ENCODE data around the gene SNX30. TPM values are rescaled to one million over a fixed set of nuclear protein-coding genes. Genes with fewer than 3 reads are reported as not detected.

The SNX30 gene
- total and polyA plus RNA-seq, 4 donors, result 18.1 to 31.8 (median 22.1) TPM

DNA sequence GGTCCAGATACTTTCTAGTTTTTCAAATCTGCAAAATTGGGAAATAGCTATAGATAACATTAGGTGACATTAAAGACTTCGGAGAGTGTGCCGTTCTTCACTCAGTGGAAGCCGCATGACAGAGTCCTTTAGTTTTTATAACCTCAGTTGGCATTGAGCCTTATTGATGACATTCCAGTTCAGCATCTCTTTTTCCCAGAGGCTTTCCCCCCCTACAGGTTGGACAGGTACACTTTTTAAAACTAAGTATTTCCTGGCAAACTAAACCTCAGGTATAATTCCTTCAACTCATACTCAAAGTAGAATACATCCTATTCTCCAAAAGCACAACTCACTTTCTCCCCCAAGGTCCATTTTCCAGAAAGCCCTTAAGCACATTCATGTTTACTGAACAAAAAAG lies 81.4 kb downstream of the SNX30 start:
- 88% methylated on average over 3 of the region's 3 CpGs for WGBS (ENCODE audit: insufficient coverage)
- H3K4me3 ChIP-seq (ENCODE audit: low read depth, low read length), result no peak overlapping the region
- no peak for DNase-seq (ENCODE audit: low read depth in 4 of 6, low spot score in 6 of 6)
- H3K36me3 ChIP-seq (ENCODE audit: control insufficient read depth, insufficient read depth, low read length), result no peaks in the 10 kb centered on the region
- H3K4me1 ChIP-seq (ENCODE audit: control insufficient read depth, insufficient read depth, low read length), result no peaks in the 10 kb centered on the region
- no peaks in the 10 kb centered on the region for H3K9me3 ChIP-seq (ENCODE audit: control insufficient read depth, insufficient read depth, low read length)
- H3K27me3 ChIP-seq (ENCODE audit: control insufficient read depth, insufficient read depth, low read length), result no peaks in the 10 kb centered on the region
- H3K27ac ChIP-seq (ENCODE audit: low read depth, low read length), result no peak overlapping the region

- WGBS (ENCODE audit: insufficient coverage), result 100% methylated on average over 2 of the region's 4 CpGs
- Histone ChIP-seq H3K4me3 (ENCODE audit: low read depth, low read length) (no peak overlapping the region), H3K27ac (ENCODE audit: low read depth, low read length) (no peak overlapping the region), H3K36me3 (ENCODE audit: control insufficient read depth, insufficient read depth, low read length) (no peaks in the 10 kb centered on the region), H3K27me3 (ENCODE audit: control insufficient read depth, insufficient read depth, low read length) (no peaks in the 10 kb centered on the region), H3K4me1 (ENCODE audit: control insufficient read depth, insufficient read depth, low read length) (no peaks in the 10 kb centered on the region), H3K9me3 (ENCODE audit: control insufficient read depth, insufficient read depth, low read length) (no peaks in the 10 kb centered on the region)
- DNase-seq (ENCODE audit: low read depth in 4 of 6, low spot score in 6 of 6), result no peak
Measured at GRCh38 chr9:112833081-112833480, 82.5 kb downstream of the SNX30 start.

DNA sequence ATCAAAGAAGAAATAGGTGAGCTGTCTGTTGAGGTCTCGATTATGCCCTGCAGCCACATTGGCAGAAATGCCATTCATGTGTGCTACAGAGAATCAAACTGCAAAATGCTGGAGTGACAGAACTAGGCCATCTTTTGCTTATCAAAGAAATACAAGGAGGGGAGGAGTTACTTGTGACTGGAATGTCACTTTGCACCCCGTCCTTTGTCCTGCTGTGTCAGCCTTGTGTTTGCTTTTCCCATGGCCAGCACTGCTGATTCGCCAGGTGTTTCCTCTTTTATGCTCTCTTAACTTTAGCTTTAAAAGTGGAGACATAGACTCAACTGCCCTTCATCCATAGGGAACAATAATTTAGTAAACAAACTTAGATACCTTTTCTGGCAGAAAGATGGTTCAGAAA lies 85.8 kb downstream of the SNX30 start:
- no peak for DNase-seq (ENCODE audit: low read depth in 4 of 6, low spot score in 6 of 6)
- peaks cover 4% of the 10 kb centered on the region for H3K36me3 ChIP-seq (ENCODE audit: control insufficient read depth, insufficient read depth, low read length)
- no peaks in the 10 kb centered on the region for H3K9me3 ChIP-seq (ENCODE audit: control insufficient read depth, insufficient read depth, low read length)
- no peak overlapping the region for H3K4me3 ChIP-seq (ENCODE audit: low read depth, low read length)
- no peak overlapping the region for H3K27ac ChIP-seq (ENCODE audit: low read depth, low read length)
- no peaks in the 10 kb centered on the region for H3K27me3 ChIP-seq (ENCODE audit: control insufficient read depth, insufficient read depth, low read length)
- peaks cover 3% of the 10 kb centered on the region for H3K4me1 ChIP-seq (ENCODE audit: control insufficient read depth, insufficient read depth, low read length)
- 81% methylated on average over 3 of the region's 3 CpGs for WGBS (ENCODE audit: insufficient coverage)

- no peak for DNase-seq (ENCODE audit: low read depth in 4 of 6, low spot score in 6 of 6)
- Histone ChIP-seq H3K4me3 (ENCODE audit: low read depth, low read length) (no peak overlapping the region), H3K4me1 (ENCODE audit: control insufficient read depth, insufficient read depth, low read length) (peaks cover 8% of the 10 kb centered on the region), H3K27ac (ENCODE audit: low read depth, low read length) (no peak overlapping the region), H3K27me3 (ENCODE audit: control insufficient read depth, insufficient read depth, low read length) (no peaks in the 10 kb centered on the region), H3K36me3 (ENCODE audit: control insufficient read depth, insufficient read depth, low read length) (peaks cover 4% of the 10 kb centered on the region), H3K9me3 (ENCODE audit: control insufficient read depth, insufficient read depth, low read length) (no peaks in the 10 kb centered on the region)
- WGBS (ENCODE audit: insufficient coverage), result 90% methylated on average over 2 of the region's 2 CpGs
Measured at GRCh38 chr9:112838342-112838741, 87.8 kb downstream of the SNX30 start.

DNA sequence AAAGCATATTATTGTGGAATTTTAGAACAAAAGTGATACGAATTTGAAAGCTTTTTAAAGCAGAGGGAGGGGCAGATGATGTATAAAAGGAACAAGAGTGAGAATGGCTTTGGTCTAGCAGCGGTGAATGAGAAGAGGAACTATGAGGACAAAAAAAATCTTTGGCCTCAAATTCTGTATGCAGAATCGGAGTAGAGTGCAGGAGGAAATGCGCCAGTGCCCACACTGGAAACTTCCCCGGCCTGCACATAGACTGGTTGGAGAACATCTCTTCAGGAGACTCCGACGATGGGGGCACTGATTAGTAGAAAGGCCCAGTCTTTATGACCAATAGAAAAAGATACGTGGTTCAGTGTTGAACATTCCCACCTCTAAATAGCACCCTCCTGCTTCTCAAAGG lies 88.8 kb downstream of the SNX30 start:
- H3K9me3 ChIP-seq (ENCODE audit: control insufficient read depth, insufficient read depth, low read length), result no peaks in the 10 kb centered on the region

GRCh38 chr9:112841261-112841660 lies 90.7 kb downstream of the SNX30 start:
- Histone ChIP-seq H3K36me3 (ENCODE audit: control insufficient read depth, insufficient read depth, low read length) (peaks cover 4% of the 10 kb centered on the region), H3K27ac (ENCODE audit: low read depth, low read length) (no peak overlapping the region), H3K4me1 (ENCODE audit: control insufficient read depth, insufficient read depth, low read length) (peaks cover 8% of the 10 kb centered on the region), H3K27me3 (ENCODE audit: control insufficient read depth, insufficient read depth, low read length) (no peaks in the 10 kb centered on the region), H3K4me3 (ENCODE audit: low read depth, low read length) (no peak overlapping the region), H3K9me3 (ENCODE audit: control insufficient read depth, insufficient read depth, low read length) (no peaks in the 10 kb centered on the region)
- WGBS (ENCODE audit: insufficient coverage), result 38% methylated on average over 1 of the region's 3 CpGs
- peak in 3 of 6 donors; percentile 15 to 54 (median 42) for DNase-seq (ENCODE audit: low read depth in 4 of 6, low spot score in 6 of 6)

More for the DNA sequence above, 88.8 kb downstream of the SNX30 start:
- Histone ChIP-seq H3K27ac (ENCODE audit: low read depth, low read length) (no peak overlapping the region), H3K36me3 (ENCODE audit: control insufficient read depth, insufficient read depth, low read length) (peaks cover 4% of the 10 kb centered on the region), H3K4me3 (ENCODE audit: low read depth, low read length) (no peak overlapping the region), H3K4me1 (ENCODE audit: control insufficient read depth, insufficient read depth, low read length) (peaks cover 8% of the 10 kb centered on the region), H3K27me3 (ENCODE audit: control insufficient read depth, insufficient read depth, low read length) (no peaks in the 10 kb centered on the region)
- WGBS (ENCODE audit: insufficient coverage), result 97% methylated on average over 5 of the region's 8 CpGs
- DNase-seq (ENCODE audit: low read depth in 4 of 6, low spot score in 6 of 6), result no peak

- Histone ChIP-seq H3K9me3 (ENCODE audit: control insufficient read depth, insufficient read depth, low read length) (no peaks in the 10 kb centered on the region), H3K4me1 (ENCODE audit: control insufficient read depth, insufficient read depth, low read length) (peaks cover 8% of the 10 kb centered on the region), H3K27ac (ENCODE audit: low read depth, low read length) (no peak overlapping the region), H3K27me3 (ENCODE audit: control insufficient read depth, insufficient read depth, low read length) (no peaks in the 10 kb centered on the region), H3K36me3 (ENCODE audit: control insufficient read depth, insufficient read depth, low read length) (peaks cover 4% of the 10 kb centered on the region), H3K4me3 (ENCODE audit: low read depth, low read length) (no peak overlapping the region)
- no peak for DNase-seq (ENCODE audit: low read depth in 4 of 6, low spot score in 6 of 6)
- WGBS (ENCODE audit: insufficient coverage), result 90% methylated on average over 2 of the region's 4 CpGs
Measured at GRCh38 chr9:112842555-112842954, 92.0 kb downstream of the SNX30 start.

DNA sequence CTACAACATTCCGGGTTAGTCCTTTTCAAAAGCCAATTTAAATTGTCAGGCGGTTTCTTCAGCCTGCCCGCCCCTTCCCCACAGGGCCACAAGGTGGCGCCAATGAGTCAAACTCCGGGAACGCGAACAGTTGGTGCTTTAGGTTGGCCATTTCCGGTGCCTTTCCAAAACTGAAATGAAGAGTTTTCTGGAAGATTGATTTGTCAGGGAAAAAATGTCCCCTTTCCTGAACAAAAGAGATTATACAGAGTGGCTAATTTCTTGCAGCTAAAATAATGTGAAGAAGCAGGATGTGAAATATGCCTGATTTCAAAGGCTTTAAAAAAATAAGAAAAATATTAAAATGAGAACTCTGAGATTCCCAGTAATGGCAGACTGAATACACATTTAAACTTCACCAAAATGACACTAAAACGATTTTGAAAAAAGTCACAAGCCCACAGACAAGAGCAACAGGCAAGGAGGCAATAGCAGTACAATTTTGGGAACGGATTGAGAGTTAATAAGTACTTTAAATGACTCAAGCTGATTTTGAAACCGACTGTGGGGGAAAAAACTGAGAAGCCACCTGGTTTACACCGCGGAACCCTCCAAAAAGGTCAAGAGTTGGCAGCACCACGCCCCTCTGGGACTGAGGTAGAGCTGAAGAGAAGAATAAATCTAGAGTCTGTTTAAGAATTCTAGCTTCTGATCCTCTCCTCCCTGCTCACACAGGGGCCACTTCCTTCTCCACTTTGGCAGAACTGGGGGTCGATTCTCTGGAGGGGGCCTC lies 94.4 kb downstream of the SNX30 start:
- peak; percentile 22 to 86 (median 48) for DNase-seq (ENCODE audit: low read depth in 4 of 6, low spot score in 6 of 6)
- Histone ChIP-seq H3K4me1 (ENCODE audit: control insufficient read depth, insufficient read depth, low read length) (peaks cover 15% of the 10 kb centered on the region), H3K9me3 (ENCODE audit: control insufficient read depth, insufficient read depth, low read length) (no peaks in the 10 kb centered on the region), H3K4me3 (ENCODE audit: low read depth, low read length) (no peak overlapping the region), H3K27ac (ENCODE audit: low read depth, low read length) (no peak overlapping the region), H3K36me3 (ENCODE audit: control insufficient read depth, insufficient read depth, low read length) (peaks cover 5% of the 10 kb centered on the region), H3K27me3 (ENCODE audit: control insufficient read depth, insufficient read depth, low read length) (no peaks in the 10 kb centered on the region)
- WGBS (ENCODE audit: insufficient coverage), result 63% methylated on average over 6 of the region's 15 CpGs

GRCh38 chr9:112846528-112847488 lies 96.2 kb downstream of the SNX30 start:
- Histone ChIP-seq H3K9me3 (ENCODE audit: control insufficient read depth, insufficient read depth, low read length) (no peaks in the 10 kb centered on the region), H3K27ac (ENCODE audit: low read depth, low read length) (no peak overlapping the region), H3K36me3 (ENCODE audit: control insufficient read depth, insufficient read depth, low read length) (peaks cover 5% of the 10 kb centered on the region), H3K4me1 (ENCODE audit: control insufficient read depth, insufficient read depth, low read length) (peaks cover 11% of the 10 kb centered on the region), H3K27me3 (ENCODE audit: control insufficient read depth, insufficient read depth, low read length) (no peaks in the 10 kb centered on the region), H3K4me3 (ENCODE audit: low read depth, low read length) (no peak overlapping the region)
- WGBS (ENCODE audit: insufficient coverage), result 88% methylated on average over 8 of the region's 14 CpGs
- DNase-seq (ENCODE audit: low read depth in 4 of 6, low spot score in 6 of 6), result no peak

Measured in spinal cord (tissue), 10 donors.